ENCODE measurements around the gene CENPB. TPM values are rescaled to one million over a fixed set of nuclear protein-coding genes. Genes with fewer than 3 reads are reported as not detected.

Gene CENPB
- total RNA-seq, 1 donor from 2014 or later, result 173 TPM

DNA sequence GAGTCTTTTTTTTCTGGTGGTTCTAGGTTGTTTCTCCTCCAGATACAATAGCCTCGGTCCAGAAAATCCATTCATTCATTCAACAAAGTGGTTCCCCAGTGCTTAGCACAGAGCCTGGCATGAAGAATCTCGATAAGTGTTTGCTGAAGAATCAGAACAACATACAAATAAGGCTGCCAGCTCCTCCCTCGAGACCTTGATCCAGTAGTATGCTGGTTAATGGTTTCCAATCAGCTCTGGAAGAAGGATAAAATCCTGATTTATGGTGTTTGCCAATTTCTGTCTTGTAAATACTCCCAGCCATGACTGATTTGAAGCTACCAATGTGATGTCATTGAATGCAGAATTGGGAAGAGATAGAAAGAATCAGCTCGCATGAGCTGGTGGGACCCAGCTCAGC, 50.8 kb downstream of the CENPB start:
- TF ChIP-seq CTCF (IDR thresholded peaks at IDR 0.05), result no peak
- H3K4me1 ChIP-seq, result no peaks in the 10 kb centered on the region

DNA sequence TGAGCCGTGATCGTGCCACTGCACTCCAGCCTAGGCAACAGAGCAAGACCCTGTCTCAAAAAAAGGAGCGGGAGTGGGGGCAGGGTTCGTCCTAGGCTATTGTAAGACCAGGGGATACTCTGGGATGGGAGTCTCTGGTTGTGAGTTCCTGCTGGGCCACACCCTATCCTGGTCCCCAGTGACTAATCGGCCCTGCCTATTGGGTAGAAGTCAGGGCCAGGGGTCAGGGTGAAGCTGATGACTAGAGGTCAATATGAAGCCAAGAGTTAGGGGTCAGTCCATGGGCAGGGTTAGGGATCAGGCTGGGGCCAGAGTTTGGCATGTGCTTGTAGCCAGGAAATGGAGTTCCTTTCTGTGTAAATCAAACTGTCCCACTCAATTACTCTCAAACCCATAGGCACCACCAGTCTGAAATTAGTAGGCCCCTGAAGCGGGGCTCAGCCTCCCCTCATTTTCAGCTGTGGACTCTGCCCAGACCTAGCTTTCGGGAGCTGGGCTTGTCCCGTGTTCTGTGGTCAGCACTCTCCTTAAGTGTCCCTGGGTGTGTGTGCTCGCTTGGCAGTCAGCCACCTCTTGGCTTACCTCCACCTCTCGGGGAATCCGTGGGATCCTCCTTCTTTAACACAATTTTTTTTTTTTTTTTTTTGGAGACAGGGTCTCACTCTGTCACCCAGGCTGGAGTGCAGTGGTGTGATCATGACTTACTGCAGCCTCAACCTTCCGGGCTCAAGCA, 52.3 kb downstream of the CENPB start:
- intact Hi-C loops (cut with DNase I), result no loop called here
- no peak for TF ChIP-seq CTCF (IDR thresholded peaks at IDR 0.05)
- Histone ChIP-seq H3K36me3 (no peaks in the 10 kb centered on the region), H3K4me3 (no peak overlapping the region), H3K27me3 (peaks cover 8% of the 10 kb centered on the region), H3K4me1 (no peaks in the 10 kb centered on the region), H3K9me3 (no peaks in the 10 kb centered on the region), H3K27ac (no peak overlapping the region)
- DNase-seq (ENCODE audit: low spot score in 2 of 2), result no peak

More for the DNA sequence above, 50.8 kb downstream of the CENPB start:
- no peak overlapping the region for H3K4me3 ChIP-seq
- no peak overlapping the region for H3K27ac ChIP-seq
- intact Hi-C loops (cut with DNase I), result no loop called here
- H3K27me3 ChIP-seq, result peaks cover 8% of the 10 kb centered on the region
- H3K9me3 ChIP-seq, result no peaks in the 10 kb centered on the region
- no peak for DNase-seq (ENCODE audit: low spot score in 2 of 2)
- H3K36me3 ChIP-seq, result no peaks in the 10 kb centered on the region

Other genes with a start within 250 kb of the CENPB start
- gene GFRA4, start 123.3 kb downstream of the CENPB start, total RNA-seq, result not detected
- 234 TPM for gene ADAM33, start 104.7 kb downstream of the CENPB start, total RNA-seq
- gene SIGLEC1, start 74.1 kb downstream of the CENPB start, total RNA-seq, result 23.2 TPM
- gene HSPA12B, start 54.1 kb downstream of the CENPB start, total RNA-seq, result 64.8 TPM
- 48.4 TPM for gene ADISSP, start 19.0 kb downstream of the CENPB start, total RNA-seq
- gene SPEF1, start 5.3 kb downstream of the CENPB start, total RNA-seq, result not detected
- gene CDC25B, start 9.6 kb upstream of the CENPB start, total RNA-seq, result 60.6 TPM
- gene AP5S1, start 33.8 kb upstream of the CENPB start, total RNA-seq, result 38.5 TPM
- 35.2 TPM for gene MAVS, start 60.1 kb upstream of the CENPB start, total RNA-seq
- 81.1 TPM for gene PANK2, start 102.6 kb upstream of the CENPB start, total RNA-seq
- 12.0 TPM for gene RNF24, start 228.8 kb upstream of the CENPB start, total RNA-seq

Data from ascending aorta (tissue), 2 donors.